Measurements from ENCODE around the gene LMBR1.

GRCh38 chr7:156768698-156769472 is 124.1 kb downstream of the LMBR1 start:
- TF ChIP-seq CTCF (IDR thresholded peaks at IDR 0.05) (no peak), POLR2A (IDR thresholded peaks at IDR 0.05) (no peak)

Data from testis (tissue), 2 donors.